Activated CD4-positive, alpha-beta T cell treated with anti-CD3 and anti-CD28 coated beads, Interleukin-10, Interleukin-2, amounts not matched to agents 100 ng/mL and 50 ng/mL, durations not matched to agents 16 hours and 8 hours (primary cell): Measurements from ENCODE around the gene PPFIA2.
A peak's percentile ranks its signal among the peaks of the same experiment; 100 is the strongest.
"Not testable (repeated sequence)": the region's sequence is repeated elsewhere in the genome, so short reads cannot be mapped to it uniquely, and the experiment has no call there.

Experiments
- DNase-seq: peaks from one replicate; pipeline ENCODE4 v3.0.0-alpha.2; 2020

Gene PPFIA2

DNA sequence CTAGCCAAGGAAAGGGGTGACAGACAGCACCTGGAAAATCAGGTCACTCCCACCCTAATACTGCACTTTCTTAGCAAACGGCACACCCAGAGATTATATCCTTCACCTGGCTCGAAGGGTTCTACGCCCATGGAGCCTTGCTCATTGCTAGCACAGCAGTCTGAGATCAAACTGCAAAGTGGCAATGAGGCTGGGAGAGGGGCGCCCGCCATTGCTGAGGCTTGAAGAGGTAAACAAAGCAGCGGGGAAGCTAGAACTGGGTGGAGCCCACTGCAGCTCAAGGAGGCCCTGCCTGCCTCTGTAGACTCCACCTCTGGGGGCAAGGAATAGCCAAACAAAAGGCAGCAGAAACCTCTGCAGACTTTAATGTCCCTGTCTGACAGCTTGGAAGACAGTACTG lies 99.8 kb downstream of the PPFIA2 start:
- DNase-seq, result not testable (repeated sequence)

- DNase-seq, result peak; percentile 43
Measured at GRCh38 chr12:81644503-81644902, 114.6 kb downstream of the PPFIA2 start.

DNA sequence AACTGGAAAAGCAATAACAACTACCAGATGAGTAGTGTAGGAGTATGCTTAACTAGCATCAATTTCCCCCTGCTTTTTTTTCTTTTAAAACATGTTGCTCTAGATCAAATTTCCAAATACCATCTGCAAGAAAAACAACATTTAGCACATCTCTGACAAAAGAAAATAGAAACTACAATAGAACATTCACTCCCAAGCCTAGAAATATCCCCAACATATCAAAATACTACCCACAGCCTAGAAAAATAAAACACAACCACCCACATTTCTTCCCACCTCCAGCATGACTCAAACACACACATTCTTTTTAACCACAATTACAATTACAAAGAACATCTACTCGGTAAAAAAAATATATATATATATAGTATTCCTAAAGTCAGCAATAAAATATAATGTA lies 120.0 kb downstream of the PPFIA2 start:
- DNase-seq, result no peak

DNA sequence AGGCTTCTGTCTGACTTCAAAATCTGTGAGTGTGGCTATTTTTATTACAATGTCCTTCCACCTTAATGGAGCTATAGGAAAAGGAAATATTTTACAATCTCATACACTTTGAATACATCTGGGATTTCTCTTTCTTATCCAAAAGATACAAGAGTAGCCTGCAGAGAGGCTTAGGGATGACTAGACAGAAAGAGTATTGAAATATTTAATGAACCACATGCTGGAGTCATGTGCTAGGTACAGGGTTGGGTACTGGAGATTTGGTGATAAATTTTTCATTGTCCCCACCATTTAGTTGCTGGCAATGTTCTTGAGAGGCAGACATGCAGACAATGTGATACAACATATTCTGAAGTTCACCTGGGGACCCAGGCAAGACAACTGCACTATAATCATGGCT lies 126.0 kb downstream of the PPFIA2 start:
- no peak for DNase-seq

DNA sequence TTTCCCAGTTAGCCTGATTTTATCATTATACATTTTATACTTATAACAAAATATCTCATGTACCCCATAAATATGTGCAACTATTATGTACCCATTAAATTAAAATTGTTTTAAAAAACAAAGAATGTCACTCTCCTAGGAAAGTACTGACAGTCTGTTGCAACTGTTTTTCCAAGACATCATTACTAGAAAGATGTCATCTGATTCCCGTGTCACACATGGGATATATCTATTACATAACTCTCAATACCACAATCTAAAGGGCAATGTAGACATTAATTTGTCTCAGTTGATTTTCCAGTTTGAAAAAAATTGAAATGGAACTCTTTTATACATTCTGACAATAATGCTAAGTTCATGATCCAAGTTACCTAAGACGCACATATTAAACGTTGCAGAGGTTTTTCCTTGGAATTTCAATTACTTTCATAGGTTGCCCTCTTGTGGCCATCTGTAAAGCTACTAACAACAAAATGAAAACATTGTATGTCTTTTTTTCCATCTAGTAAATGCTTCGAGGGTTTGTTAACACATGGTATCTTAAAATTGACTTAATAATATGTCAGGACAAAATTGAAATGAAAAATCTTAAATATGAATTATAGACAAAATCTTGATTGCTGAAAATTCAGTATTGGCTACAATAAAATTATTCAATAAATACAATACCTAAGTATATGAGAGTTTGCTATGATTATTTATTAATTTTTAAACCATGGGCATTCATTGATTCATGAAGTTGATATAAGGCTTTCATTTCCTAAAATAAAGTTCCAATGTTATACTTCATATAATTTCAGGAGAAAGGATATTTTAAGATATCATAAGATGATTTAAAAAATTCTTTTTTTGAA lies 131.6 kb downstream of the PPFIA2 start:
- DNase-seq, result peak; percentile 13

DNA sequence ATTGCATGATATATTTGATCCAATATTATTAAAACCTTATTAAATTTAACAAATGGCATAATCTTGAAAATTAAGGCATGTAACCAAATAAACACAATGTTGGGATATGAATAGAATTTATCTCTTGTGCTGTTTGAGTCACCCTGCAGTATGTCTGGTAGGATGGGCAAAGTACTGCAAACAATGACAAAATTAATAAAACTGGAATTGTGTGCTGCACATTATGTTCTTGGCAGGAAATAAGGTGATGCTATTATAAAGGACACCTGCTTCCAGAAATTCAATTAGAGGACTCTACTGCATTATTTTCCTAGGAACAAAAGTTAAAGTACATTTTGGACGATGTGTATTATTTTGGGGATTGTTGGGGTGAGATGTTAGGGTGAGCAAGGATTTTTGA lies 132.7 kb downstream of the PPFIA2 start:
- no peak for DNase-seq

DNA sequence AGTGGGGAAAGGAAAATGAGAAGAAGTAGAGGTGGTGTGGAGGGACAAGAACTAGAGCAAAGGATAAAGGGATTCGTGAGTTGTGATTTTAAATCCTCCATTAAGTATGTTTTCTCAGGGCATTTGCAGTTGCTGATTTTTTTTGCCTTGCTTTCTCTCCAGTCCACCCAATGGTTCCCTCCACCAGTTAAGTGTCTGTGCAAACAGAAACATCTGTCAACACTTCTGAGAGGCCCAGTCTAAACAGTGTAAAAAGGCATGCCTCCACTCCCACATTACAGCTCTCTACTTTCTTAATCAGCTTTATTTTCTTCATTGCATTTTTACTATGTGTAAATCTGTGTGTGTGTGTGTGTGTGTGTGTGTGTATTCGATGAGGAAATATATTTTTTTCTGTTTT lies 141.2 kb downstream of the PPFIA2 start:
- DNase-seq, result no peak

GRCh38 chr12:81615026-81615588 lies 144.0 kb downstream of the PPFIA2 start:
- DNase-seq, result no peak

DNA sequence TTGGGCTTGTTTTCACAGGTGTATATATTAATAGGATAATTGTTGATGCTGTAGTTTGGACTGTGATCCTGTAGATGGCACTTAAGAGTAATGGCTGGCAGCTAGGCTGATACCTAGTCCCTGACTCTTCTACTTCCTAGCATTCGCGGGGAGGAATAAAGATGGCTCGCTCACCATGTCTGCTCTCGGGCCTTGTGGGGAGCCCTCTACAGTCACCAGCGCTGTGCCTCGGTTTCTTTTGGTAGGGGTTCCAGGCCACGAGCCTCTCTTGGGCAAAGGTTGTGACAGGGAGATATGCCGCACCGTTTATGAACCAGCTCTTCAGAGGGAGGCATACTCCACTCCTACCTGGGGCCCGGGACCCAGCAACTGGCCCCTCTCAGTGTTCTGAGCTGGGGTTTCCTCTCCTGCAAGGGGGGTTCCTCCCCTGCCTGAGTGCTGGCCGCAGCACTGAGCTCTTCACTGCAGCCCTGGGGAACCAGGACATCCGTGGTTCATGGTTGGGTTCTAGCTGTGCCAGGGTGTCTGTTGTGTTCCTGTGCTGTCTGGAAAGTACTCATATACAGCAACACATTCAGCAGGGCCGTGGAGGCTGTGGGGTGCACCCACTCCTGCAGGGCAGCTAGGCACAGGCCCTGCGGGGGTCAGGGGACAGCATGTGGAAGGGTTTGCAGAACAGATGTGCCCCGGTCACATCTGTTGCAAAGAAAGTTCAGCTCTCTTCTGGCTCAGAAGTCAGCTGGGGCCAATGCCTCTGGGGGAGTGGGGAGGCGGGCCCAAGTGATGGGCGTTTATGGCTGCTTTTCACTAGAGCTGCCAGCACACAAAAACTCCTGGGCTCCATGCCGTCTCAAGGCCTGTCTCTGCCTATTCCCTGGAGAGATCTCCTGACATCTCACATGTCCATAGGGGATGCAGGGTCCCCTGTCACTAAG lies 147.9 kb downstream of the PPFIA2 start:
- DNase-seq, result peak; percentile 6

- no peak for DNase-seq
Measured at GRCh38 chr12:81597928-81598604, 161.1 kb downstream of the PPFIA2 start.

DNA sequence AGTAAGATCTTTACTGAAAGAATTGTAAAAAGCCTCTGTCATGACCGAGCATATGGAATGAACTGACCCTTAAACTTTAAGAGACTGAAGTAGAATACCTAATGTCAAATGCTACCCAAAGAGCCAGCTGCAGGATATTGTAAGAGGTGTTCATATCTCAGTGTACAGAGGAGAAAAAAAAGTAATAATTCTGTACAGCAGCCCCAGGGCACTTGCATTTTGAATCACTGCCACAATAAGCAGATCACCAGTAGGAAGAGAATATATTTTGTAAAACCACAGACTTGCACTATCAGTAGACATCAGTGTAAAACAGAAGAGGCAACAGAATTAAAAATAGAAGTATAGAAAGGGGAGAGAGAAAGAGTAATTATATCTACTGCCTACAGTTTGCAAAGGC lies 162.6 kb downstream of the PPFIA2 start:
- DNase-seq, result no peak

- DNase-seq, result no peak
Measured at GRCh38 chr12:81591256-81591655, 167.9 kb downstream of the PPFIA2 start.

GRCh38 chr12:81590703-81591102 lies 168.4 kb downstream of the PPFIA2 start:
- not testable (repeated sequence) for DNase-seq

- no peak for DNase-seq
Measured at GRCh38 chr12:81588235-81589008, 170.7 kb downstream of the PPFIA2 start.

GRCh38 chr12:81585787-81586186 lies 173.4 kb downstream of the PPFIA2 start:
- DNase-seq, result no peak

DNA sequence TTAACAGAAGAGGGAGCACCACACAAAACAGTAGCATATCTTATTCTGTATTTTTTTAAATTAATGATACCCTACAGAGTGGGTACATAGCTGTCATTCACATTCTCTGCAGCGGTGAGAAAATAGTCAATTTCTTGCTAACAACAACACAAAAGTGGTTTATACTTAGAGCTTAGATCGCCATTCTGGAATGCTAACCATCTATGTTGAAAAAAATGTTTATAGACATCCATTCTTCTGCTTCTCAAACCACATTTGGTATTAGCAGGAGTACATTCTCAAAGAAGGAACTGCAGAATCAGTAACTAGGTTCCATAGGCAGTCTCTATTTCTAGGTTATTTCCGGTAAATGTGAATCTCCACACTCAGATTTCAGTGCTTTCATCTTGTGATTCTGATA lies 185.9 kb downstream of the PPFIA2 start:
- no peak for DNase-seq

GRCh38 chr12:81572411-81572810 lies 186.7 kb downstream of the PPFIA2 start:
- no peak for DNase-seq

- no peak for DNase-seq
Measured at GRCh38 chr12:81570234-81570633, 188.9 kb downstream of the PPFIA2 start.

GRCh38 chr12:81564237-81564636 lies 194.9 kb downstream of the PPFIA2 start:
- no peak for DNase-seq

DNA sequence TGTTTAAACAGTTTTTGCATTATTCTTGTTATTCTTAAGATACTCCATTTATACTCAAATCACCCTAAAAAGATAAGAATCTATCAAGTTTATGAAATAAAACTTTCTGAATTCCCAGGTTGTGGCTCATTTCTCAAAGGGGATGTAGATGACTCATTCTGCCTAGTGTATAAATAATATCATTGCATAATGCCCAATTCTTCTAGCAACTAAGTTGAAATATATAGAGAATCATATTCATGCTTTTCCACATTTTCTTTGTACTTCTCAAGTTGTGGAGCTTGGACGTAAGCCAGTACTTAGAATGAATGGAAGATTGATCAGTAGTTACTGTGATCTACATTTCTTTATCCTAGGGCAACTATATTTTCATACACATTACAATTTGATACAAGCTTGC lies 201.1 kb downstream of the PPFIA2 start:
- no peak for DNase-seq

DNA sequence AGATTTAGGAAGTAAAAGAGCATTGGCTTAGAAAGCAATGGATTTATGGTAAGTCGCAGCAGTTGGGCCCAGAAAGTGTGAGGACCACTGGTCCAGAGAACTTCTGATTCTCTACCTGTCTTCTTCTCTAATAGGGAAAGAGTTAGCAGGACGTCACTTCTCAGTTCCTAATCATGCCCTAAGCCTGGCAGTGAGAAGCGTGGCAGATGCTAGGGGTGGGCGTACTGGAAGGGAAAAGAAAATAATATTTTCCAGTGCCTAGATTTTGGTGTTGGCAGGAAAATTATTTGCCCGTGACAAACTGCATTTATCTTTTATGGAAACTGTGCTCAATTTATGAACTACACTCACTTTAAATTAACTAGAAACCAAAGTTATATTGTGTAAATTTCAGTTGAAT lies 212.3 kb downstream of the PPFIA2 start:
- DNase-seq, result no peak

- no peak for DNase-seq
Measured at GRCh38 chr12:81543621-81544139, 215.5 kb downstream of the PPFIA2 start.
